DND-41 (cell line): Measurements from ENCODE around the gene ESPL1.

Source experiments
- CTCF ChIP-seq: IDR thresholded peaks from 2 replicates; pipeline ENCODE4 v1.5.1; 2012; ENCODE audit warnings: borderline replicate concordance, low read length, moderate library complexity, mild to moderate bottlenecking; ENCODE audit not compliant: poor library complexity, severe bottlenecking; ENCODE audit errors: extremely low read depth
- EZH2 ChIP-seq: IDR thresholded peaks from 3 replicates; pipeline ENCODE4 v1.6.1; 2012; ENCODE audit warnings: borderline replicate concordance, low read depth, mild to moderate bottlenecking, moderate library complexity, low read length, inconsistent platforms; ENCODE audit not compliant: severe bottlenecking

DNA sequence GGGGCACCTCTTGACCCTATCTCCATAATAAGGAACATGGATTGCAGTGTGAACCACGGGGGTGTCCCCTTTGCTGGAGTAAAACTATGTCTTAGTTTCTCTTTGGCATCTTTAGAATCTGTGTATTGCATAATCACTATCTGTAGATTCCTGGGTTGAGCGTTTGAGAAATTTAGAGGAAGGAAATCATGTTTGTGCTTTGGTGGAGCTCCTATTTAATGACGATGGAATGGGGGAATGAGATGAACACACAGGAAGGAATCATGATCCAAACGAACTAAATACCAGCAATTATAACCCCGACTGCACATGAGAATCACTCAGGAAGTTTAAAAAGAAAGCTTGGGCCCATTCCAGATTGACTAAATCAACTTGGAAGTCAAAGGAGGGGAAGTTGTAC is 30.1 kb downstream of the ESPL1 start:
- TF ChIP-seq CTCF (no peak), EZH2 (no peak)
